Panc1 (cell line): Measurements from ENCODE around the gene GATB.

Experiments
- CTCF ChIP-seq: fragments of 450-650 bp; IDR thresholded peaks from 2 replicates; pipeline ENCODE4 v1.5.1; 2017; ENCODE audit warnings: mild to moderate bottlenecking
- POLR2AphosphoS5 ChIP-seq: IDR thresholded peaks from 2 replicates; pipeline ENCODE4 v1.6.1; 2012; ENCODE audit warnings: mild to moderate bottlenecking, low read depth, low read length, moderate library complexity
- REST ChIP-seq, 2 experiments: IDR thresholded peaks; 2 replicates each; pipeline ENCODE4 v1.6.1; 2011 to 2012; ENCODE audit warnings: low read depth in 2 of 2, control low read depth in 1 of 2, low read length in 1 of 2, mild to moderate bottlenecking in 1 of 2, moderate library complexity in 1 of 2; ENCODE audit not compliant: insufficient read depth in 1 of 2
- SIN3A ChIP-seq: IDR thresholded peaks from 2 replicates; pipeline ENCODE4 v1.6.1; 2012; ENCODE audit warnings: low read depth, mild to moderate bottlenecking, low read length, moderate library complexity, borderline replicate concordance; ENCODE audit not compliant: insufficient read depth
- TCF7L2 ChIP-seq: IDR thresholded peaks from 2 replicates; pipeline ENCODE4 v1.6.1; 2011; ENCODE audit warnings: mild to moderate bottlenecking, low read depth, low read length, inconsistent platforms

GRCh38 chr4:151712777-151713176 is 48.0 kb downstream of the GATB start:
- TF ChIP-seq CTCF (no peak), TCF7L2 (no peak), POLR2AphosphoS5 (no peak), REST (IDR thresholded peaks at IDR 0.05; ENCODE audit: insufficient read depth in 1 of 2, low read depth in 2 of 2, low read length in 1 of 2) (no peak), SIN3A (no peak)
